Lower leg skin (tissue), 4 donors: ENCODE results near the gene C19orf81. TPM values are rescaled to one million over a fixed set of nuclear protein-coding genes. Genes with fewer than 3 reads are reported as not detected.
"Not testable (repeated sequence)": the region's sequence is repeated elsewhere in the genome, so short reads cannot be mapped to it uniquely, and the experiment has no call there.

Experiments used
- DNase-seq, 2 donors: peaks; one replicate each; pipeline ENCODE4 v3.0.0-alpha.2; 2019; ENCODE audit warnings: low spot score in 2 of 2
- H3K4me3 ChIP-seq: fragments of 200-600 bp; sonication (generic); 2 replicates; pipeline ENCODE4 v1.5.1; 2017; ENCODE audit warnings: mild to moderate bottlenecking, low read depth; ENCODE audit not compliant: poor library complexity, severe bottlenecking
- CTCF ChIP-seq, 3 donors: fragments of 450-650 bp; IDR thresholded peaks; one replicate each; pipeline ENCODE4 v1.5.1; 2016; ENCODE audit warnings: antibody characterized with exemption in 3 of 3, mild to moderate bottlenecking in 3 of 3, moderate library complexity in 2 of 3
- POLR2A ChIP-seq, 2 donors: fragments of 450-650 bp; IDR thresholded peaks; one replicate each; pipeline ENCODE4 v1.6.1; 2016 to 2017; ENCODE audit warnings: antibody characterized with exemption in 2 of 2, mild to moderate bottlenecking in 1 of 2, moderate library complexity in 1 of 2
- WGBS, 2 donors: methylation state at CpG; one replicate each; pipeline ENCODE4 v1.1.5; 2018; 5-methylcytosine and 5-hydroxymethylcytosine counted together
- intact Hi-C: fragments of 100-400 bp; cut with DNase I; formaldehyde crosslinking; loops from one replicate; pipeline ENCODE4 v1.15.0; 2023; ENCODE audit warnings: low total_unique reads
- total RNA-seq, 4 donors: library from RNA; depleted of rRNA; stranded (reverse); fragments of >200 nt; gene quantifications; one replicate each; pipeline ENCODE4 v1.1.0, GENCODE V29; 2016

C19orf81 gene
- total RNA-seq = 1 to 10 TPM in 1 of 4 donors, under 1 TPM in 1, not detected in 2; 0.91 to 1.4 TPM

- TF ChIP-seq CTCF (IDR thresholded peaks at IDR 0.05) (no peak), POLR2A (IDR thresholded peaks at IDR 0.05) (no peak)
- 31 to 35% methylated on average over 7 of the region's 7 CpGs for WGBS, 2 donors
- no peak for DNase-seq
- H3K4me3 ChIP-seq = no peak within 1 kb of the TSS
- intact Hi-C loops = no loop called here
Observed at GRCh38 chr19:50649433-50650391, at the start of gene C19orf81. Gene C19orf81, plus strand, starts transcription at chr19:50649445. Its CDS starts 0 bp downstream, at chr19:50649445.

GRCh38 chr19:50601407-50602088 lies 47.7 kb upstream of the C19orf81 start:
- WGBS, 2 donors = 67 to 78% methylated on average over 11 of the region's 11 CpGs
- intact Hi-C loops = no loop called here
- TF ChIP-seq CTCF (IDR thresholded peaks at IDR 0.05) (no peak), POLR2A (IDR thresholded peaks at IDR 0.05) (no peak)
- peak in 1 of 2 donors; percentile 25 for DNase-seq
- no peak overlapping the region for H3K4me3 ChIP-seq

DNA sequence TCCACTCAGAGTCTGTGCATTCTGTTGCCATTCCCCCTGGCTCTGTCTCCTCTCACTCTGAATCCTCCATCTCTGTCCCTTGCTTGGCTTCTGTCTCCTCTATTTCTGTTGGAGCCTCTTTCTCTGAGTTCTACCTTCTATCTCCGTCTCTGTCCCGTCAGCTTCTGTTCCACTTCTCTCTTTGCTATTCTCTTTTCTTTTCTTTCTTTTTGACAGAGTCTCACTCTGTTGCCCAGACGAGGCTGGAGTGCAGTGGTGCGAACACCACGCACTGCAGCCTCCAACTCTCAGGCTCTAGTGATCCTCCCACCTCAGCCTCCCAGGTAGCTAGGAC lies 47.2 kb upstream of the C19orf81 start:
- WGBS, 2 donors = 78 to 84% methylated on average over 5 of the region's 5 CpGs
- intact Hi-C loops = no loop called here
- DNase-seq = peak in 1 of 2 donors; percentile 45
- TF ChIP-seq POLR2A (IDR thresholded peaks at IDR 0.05) (no peak), CTCF (IDR thresholded peaks at IDR 0.05) (no peak)
- H3K4me3 ChIP-seq = no peak overlapping the region

DNA sequence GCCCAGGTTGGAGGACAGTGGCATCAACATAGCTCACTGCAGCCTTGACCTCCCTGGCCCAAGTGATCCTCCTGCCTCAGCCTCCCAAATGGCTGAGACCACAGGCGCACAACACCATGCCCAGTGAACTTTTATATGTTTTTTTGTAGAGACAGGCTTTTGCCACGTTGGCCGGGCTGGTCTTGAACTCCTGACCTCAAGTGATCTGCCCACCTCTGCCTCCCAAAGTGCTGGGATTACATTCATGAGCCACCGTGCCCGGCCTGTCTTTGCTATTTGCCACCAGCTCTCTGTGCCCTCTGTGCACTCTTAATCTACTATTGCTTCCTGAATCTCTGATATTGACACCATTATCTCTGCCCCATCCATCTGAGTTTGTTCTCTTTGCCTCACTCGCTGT lies 46.7 kb upstream of the C19orf81 start:
- intact Hi-C loops = no loop called here
- DNase-seq = peak in 1 of 2 donors; percentile 68
- 80 to 85% methylated on average over 6 of the region's 6 CpGs for WGBS, 2 donors
- no peak overlapping the region for H3K4me3 ChIP-seq
- TF ChIP-seq POLR2A (IDR thresholded peaks at IDR 0.05) (no peak), CTCF (IDR thresholded peaks at IDR 0.05) (no peak)

DNA sequence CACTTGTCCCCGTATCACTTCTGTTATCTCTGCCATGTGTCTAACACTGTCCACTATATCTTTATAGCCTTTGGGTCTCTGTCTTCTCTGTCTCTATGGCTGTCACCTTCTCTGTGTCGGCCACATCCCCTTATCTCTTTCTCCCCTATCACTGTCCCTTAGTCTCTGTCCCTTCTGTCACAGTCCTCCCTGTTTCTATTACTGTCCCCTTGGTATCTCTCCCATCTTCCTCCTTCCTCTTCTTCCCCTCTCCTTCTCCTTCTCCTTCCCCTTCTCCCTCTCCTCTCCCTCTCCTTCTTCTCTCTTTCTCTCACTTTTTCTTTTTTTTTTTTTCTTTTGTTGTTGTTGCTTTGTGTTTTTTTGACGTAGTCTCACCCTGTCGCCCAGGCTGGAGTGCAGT lies 46.3 kb upstream of the C19orf81 start:
- intact Hi-C loops = no loop called here
- H3K4me3 ChIP-seq = no peak overlapping the region
- DNase-seq = no peak
- no peak for TF ChIP-seq CTCF (IDR thresholded peaks at IDR 0.05)
- no peak for TF ChIP-seq POLR2A (IDR thresholded peaks at IDR 0.05)
- WGBS, 2 donors = 89 to 92% methylated on average over 4 of the region's 4 CpGs

DNA sequence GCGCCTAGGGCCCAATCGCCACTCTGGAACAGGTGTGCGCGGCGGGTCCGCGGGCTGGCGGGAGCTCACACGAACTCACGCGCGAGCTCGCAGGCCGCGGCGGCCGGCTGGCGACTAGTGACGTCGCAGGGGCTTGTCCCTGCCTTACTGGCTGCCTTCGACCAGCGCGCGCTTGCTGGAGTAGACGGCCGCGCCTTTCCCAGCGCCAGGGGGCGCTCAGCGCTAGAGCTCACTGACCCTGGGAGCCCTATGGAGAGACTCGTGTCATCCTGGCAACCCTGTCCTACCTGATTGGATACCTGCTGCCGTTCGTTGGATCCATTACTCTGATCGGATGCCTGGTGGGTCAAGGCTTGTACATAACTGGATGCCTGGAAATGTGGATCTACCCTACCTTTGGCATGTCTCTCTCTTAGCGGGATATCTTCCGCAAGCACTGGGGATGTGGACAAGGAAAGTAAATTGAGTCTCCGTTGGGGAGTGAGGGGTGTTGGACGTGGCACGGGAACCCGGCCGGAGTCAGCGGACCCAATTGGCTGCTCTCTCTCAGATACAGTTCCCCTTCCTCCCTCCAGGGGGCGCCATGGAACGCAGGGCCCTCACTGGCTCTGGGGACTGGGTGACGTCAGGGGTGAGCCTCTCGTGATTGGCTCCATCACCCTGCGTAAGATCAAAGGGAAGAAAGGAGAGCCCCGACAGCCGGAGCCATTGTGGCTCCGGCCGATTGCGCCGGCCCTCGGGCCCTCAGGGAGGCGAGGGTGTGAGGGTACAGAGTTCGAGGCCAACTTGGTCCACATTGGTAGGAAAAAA lies 44.8 kb upstream of the C19orf81 start:
- intact Hi-C loops, H3K4me3 ChIP-seq: not testable (repeated sequence)
- DNase-seq = peak in 1 of 2 donors; percentile 54
- 46 to 55% methylated on average over 34 to 45 of the region's 56 CpGs for WGBS, 2 donors

GRCh38 chr19:50606059-50606836 lies 43.0 kb upstream of the C19orf81 start:
- peak in 1 of 2 donors; percentile 36 for DNase-seq
- H3K4me3 ChIP-seq, intact Hi-C loops: not testable (repeated sequence)
- 31 to 47% methylated on average over 47 to 51 of the region's 58 CpGs for WGBS, 2 donors
